Measurements from ENCODE around the gene ANKRD12. TPM values are rescaled to one million over a fixed set of nuclear protein-coding genes. Genes with fewer than 3 reads are reported as not detected.

ANKRD12 gene
- polyA plus RNA-seq, 1 experiment: 10.4 TPM

- TF ChIP-seq, protein P1, sequence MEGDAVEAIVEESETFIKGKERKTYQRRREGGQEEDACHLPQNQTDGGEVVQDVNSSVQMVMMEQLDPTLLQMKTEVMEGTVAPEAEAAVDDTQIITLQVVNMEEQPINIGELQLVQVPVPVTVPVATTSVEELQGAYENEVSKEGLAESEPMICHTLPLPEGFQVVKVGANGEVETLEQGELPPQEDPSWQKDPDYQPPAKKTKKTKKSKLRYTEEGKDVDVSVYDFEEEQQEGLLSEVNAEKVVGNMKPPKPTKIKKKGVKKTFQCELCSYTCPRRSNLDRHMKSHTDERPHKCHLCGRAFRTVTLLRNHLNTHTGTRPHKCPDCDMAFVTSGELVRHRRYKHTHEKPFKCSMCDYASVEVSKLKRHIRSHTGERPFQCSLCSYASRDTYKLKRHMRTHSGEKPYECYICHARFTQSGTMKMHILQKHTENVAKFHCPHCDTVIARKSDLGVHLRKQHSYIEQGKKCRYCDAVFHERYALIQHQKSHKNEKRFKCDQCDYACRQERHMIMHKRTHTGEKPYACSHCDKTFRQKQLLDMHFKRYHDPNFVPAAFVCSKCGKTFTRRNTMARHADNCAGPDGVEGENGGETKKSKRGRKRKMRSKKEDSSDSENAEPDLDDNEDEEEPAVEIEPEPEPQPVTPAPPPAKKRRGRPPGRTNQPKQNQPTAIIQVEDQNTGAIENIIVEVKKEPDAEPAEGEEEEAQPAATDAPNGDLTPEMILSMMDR (IDR thresholded peaks at IDR 0.05; ENCODE audit: low read depth, low read length): no peak
- Histone ChIP-seq H3K27me3 (ENCODE audit: control insufficient read depth, insufficient read depth, low read length) (no peaks in the 10 kb centered on the region), H3K4me3 (ENCODE audit: low read depth, low read length) (no peak overlapping the region), H3K27ac (ENCODE audit: low read depth, low read length) (no peak overlapping the region), H3K9me3 (ENCODE audit: control insufficient read depth, insufficient read depth, low read length) (no peaks in the 10 kb centered on the region)
- CTCF ChIA-PET: interaction anchor here (1.8 kb wide), 1 partner anchor 10 kb away, joined by 5 read pairs; no protein-coding TSS in a partner anchor
- no peak for DNase-seq (ENCODE audit: low read depth, low spot score)
- POLR2A ChIA-PET: no interaction called here
These were observed 52.0 kb downstream of the ANKRD12 start for GRCh38 chr18:9188359-9189231.

- H3K27me3 ChIP-seq (ENCODE audit: control insufficient read depth, insufficient read depth, low read length): no peaks in the 10 kb centered on the region
- TF ChIP-seq, protein P1 (IDR thresholded peaks at IDR 0.05; ENCODE audit: low read depth, low read length): no peak
- no peak overlapping the region for H3K27ac ChIP-seq (ENCODE audit: low read depth, low read length)
- no peak overlapping the region for H3K4me3 ChIP-seq (ENCODE audit: low read depth, low read length)
- H3K9me3 ChIP-seq (ENCODE audit: control insufficient read depth, insufficient read depth, low read length): no peaks in the 10 kb centered on the region
- ChIA-PET POLR2A (no interaction called here), CTCF (interaction anchor here (0.5 to 1.8 kb wide), 2 partner anchors 11 to 479 kb away, joined by 4 to 5 read pairs; no protein-coding TSS in a partner anchor)
- DNase-seq (ENCODE audit: low read depth, low spot score): no peak
These were observed 52.9 kb downstream of the ANKRD12 start for GRCh38 chr18:9189491-9189890.

- no peak overlapping the region for H3K27ac ChIP-seq (ENCODE audit: low read depth, low read length)
- no peak overlapping the region for H3K4me3 ChIP-seq (ENCODE audit: low read depth, low read length)
- ChIA-PET CTCF (no interaction called here), POLR2A (no interaction called here)
- H3K27me3 ChIP-seq (ENCODE audit: control insufficient read depth, insufficient read depth, low read length): no peaks in the 10 kb centered on the region
- H3K9me3 ChIP-seq (ENCODE audit: control insufficient read depth, insufficient read depth, low read length): no peaks in the 10 kb centered on the region
- no peak for DNase-seq (ENCODE audit: low read depth, low spot score)
- TF ChIP-seq, protein P1 (IDR thresholded peaks at IDR 0.05; ENCODE audit: low read depth, low read length): no peak
These were observed 55.2 kb downstream of the ANKRD12 start for GRCh38 chr18:9191658-9192256.

- Histone ChIP-seq H3K4me3 (ENCODE audit: low read depth, low read length) (no peak overlapping the region), H3K9me3 (ENCODE audit: control insufficient read depth, insufficient read depth, low read length) (no peaks in the 10 kb centered on the region), H3K27me3 (ENCODE audit: control insufficient read depth, insufficient read depth, low read length) (no peaks in the 10 kb centered on the region), H3K27ac (ENCODE audit: low read depth, low read length) (no peak overlapping the region)
- ChIA-PET POLR2A (interaction anchor here (0.6 kb wide), 1 partner anchor 33 kb away, joined by 3 read pairs; no protein-coding TSS in a partner anchor), CTCF (no interaction called here)
- TF ChIP-seq, protein P1 (IDR thresholded peaks at IDR 0.05; ENCODE audit: low read depth, low read length): no peak
- no peak for DNase-seq (ENCODE audit: low read depth, low spot score)
These were observed 56.5 kb downstream of the ANKRD12 start for GRCh38 chr18:9193031-9193430.

GRCh38 chr18:9196568-9196967 is 60.0 kb downstream of the ANKRD12 start:
- no peak overlapping the region for H3K4me3 ChIP-seq (ENCODE audit: low read depth, low read length)
- ChIA-PET POLR2A (interaction anchor here (0.7 kb wide), 1 partner anchor 137 kb away, joined by 3 read pairs; no protein-coding TSS in a partner anchor), CTCF (no interaction called here)
- TF ChIP-seq, protein P1 (IDR thresholded peaks at IDR 0.05; ENCODE audit: low read depth, low read length): no peak
- no peaks in the 10 kb centered on the region for H3K9me3 ChIP-seq (ENCODE audit: control insufficient read depth, insufficient read depth, low read length)
- H3K27ac ChIP-seq (ENCODE audit: low read depth, low read length): no peak overlapping the region
- no peak for DNase-seq (ENCODE audit: low read depth, low spot score)
- no peaks in the 10 kb centered on the region for H3K27me3 ChIP-seq (ENCODE audit: control insufficient read depth, insufficient read depth, low read length)
